NCI-H526 treated with DMSO at 0.1 percent for 48 hours (cell line): Measurements from ENCODE around the gene KICS2.
"Not testable (repeated sequence)": the region's sequence is repeated elsewhere in the genome, so short reads cannot be mapped to it uniquely, and the experiment has no call there.

ENCODE experiments used
- DNase-seq: peaks from one replicate; lab custom pipeline; 2025; lab: John Stamatoyannopoulos, UW

KICS2 gene

DNA sequence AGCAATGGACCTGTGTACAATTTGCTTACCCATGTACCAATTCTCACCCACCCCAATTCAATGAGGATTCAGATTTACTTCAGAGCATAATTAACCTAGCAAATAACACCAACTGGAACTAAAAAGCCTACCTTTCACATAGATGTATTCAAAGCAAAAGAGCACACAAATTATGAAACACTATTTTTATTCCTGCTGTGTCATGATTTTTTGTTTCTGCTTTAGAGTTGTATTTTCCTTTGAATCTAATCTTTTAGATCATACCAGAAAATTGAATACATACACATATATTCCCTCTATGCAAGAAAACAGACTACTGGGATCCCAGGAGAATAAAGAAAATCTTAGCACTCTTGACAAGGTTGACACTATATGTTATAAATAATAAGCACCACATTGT is 5.9 kb downstream of the KICS2 start:
- no peak for DNase-seq

DNA sequence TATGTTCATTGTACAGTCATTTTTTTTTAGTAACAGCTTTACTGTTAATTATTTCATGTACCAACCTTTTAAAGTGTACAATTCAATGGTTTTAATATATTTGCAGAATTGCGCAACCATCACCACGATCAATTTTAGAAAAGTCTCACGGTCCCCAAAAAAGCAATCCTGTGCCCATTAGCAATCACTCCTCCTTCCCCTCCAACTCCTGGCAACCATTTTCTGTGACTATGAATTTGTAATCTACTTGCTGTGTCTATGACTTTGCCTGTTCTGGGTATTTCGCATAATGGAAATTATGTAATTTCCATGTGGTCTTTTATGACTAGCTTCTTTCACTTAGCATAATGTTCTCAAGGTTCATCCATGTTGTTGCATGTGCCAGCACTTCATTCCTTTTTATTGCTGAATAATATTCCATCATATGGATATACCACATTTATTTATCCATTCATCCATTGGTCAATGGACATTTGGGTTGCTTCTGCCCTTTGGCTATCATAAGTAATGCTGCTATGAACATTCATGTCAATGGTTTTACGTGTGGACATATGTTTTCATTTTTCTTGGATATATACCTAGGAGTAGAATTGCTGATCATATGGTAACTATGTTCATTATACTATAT is 9.9 kb downstream of the KICS2 start:
- DNase-seq: no peak

DNA sequence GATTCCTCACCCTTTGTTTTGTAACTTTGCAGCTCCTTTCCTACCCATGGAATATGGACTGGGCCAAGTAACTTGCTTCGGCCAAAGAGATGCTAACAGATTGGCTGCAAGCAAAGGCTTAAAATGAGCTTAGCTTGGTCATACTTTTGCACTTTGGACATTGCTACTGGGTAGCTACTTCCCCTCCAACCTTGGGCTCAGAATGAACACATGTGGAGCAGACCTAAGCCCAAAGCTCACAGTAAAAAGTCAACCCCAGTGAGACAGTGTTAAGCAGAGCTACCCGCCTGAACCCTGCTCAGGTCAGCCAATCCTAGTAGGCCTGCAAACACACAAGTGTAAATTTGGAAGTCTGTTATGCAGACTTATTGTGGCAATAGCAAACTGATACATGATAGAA is 14.6 kb downstream of the KICS2 start:
- DNase-seq: no peak

DNA sequence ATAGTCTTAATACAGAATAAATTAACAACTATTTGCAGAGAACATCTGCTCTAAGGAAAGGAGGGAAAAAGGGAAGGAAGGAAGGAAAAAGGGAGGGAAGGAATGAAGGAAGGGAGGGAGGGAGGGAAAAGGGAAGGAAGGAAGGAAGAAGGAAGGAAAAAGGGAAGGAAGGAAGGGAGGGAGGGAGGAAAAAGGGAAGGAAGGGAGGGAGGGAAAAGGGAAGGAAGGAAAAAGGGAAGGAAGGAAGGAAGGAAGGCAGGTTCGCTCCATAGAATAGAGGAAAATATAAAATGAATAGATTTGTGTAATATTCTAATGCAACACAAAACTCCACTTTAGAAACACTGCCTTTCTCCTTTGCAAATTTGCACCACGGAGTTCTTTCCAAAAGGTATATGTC is 16.6 kb downstream of the KICS2 start:
- DNase-seq: no peak

DNA sequence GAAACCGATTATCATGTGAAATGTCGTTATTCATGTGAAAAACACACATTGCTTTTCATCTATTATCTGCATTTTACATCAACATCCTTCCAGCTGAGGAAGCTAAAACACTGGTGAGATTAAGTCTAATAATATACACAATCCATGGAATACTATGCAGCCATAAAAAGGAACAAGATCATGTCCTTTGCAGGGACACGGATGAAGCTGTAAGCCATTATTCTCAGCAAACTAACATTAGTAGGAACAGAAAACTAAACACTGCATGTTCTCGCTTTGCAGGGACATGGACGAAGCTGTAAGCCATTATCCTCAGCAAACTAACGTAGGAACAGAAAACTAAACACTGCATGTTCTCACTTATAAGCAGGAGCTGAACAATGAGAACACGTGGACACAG is 18.3 kb downstream of the KICS2 start:
- no peak for DNase-seq

DNA sequence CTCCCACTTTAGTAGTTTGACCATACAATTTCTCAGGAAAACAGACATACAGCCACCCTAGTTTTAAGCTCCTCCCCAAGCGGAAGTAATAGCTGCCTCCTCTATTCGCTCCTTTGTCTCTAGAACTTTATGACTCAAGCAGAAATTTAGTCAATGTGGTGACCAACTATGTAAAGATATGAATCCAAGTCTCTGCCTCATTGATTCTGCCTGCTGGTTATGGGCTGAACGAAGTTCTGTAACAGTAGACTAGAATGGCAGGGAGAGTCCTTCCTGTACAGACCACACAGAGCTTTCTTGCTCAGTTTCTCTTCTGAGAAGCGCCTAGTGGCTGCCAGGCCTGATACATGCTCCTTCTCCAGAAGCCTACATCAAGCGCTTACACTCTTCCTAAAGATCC is 19.1 kb downstream of the KICS2 start:
- no peak for DNase-seq

DNA sequence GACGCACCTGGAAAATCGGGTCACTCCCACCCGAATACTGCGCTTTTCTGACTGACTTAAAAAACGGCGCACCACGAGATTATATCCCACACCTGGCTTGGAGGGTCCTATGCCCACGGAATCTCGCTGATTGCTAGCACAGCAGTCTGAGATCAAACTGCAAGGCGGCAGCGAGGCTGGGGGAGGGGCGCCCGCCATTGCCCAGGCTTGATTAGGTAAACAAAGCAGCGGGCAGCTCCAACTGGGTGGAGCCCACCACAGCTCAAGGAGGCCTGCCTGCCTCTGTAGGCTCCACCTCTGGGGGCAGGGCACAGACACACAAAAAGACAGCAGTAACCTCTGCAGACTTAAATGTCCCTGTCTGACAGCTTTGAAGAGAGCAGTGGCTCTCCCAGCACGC is 26.3 kb downstream of the KICS2 start:
- not testable (repeated sequence) for DNase-seq

DNA sequence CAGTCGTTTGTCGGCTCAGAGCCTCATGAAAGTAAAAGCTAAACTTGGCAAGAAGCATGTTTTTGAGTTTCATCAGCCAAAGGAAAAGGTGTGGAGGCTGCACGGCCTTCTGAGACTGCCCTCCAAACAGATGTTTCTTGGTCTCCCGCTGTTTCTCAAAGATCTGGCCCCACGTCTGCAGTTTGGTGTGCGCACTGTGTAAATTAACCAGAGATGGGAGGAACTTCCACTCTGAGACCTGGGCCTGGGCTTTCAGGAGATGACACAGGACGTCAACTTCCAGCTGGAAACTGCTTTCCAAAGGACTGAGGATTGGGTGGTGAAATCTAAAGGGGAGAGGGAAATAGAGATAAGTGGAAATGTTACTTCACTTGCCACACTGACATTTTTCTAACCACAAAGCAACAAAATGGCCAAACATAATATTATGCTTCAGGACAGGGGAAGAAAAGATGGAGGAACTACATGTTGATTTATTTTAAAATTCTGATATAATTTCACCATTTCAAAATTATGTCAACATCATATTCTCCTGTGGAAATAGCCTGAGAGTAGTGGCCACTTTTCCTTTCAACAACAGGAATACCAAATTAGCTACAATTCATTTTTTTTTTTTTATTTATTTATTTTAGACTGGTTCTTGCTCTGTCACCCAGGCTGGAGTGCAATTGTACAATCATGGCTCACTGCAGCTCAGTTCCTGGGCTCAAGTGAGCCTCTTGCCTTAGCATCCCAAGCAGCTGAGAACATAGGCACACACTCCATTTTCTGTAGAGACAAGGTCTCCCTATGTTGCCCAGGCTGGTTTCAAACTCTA is 27.6 kb downstream of the KICS2 start:
- DNase-seq: no peak

DNA sequence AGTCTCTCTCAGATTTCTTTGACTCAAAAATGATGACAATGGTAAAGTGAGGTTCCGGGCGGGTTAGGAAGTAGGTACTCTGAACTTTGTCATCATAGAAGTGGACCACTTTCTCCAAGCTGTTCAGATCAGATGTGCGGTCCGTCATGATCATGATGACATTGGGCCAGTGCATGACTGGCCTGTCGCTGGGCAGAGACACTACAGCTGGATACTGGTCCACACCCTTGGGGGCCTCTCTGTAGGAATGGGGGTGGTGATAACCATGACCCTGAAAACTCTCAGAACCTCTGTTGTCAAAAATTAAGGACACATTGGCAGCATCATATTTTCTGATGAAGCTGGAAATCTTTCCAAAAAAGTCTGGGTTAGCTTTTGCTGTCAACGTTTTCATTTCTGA is 28.2 kb downstream of the KICS2 start:
- DNase-seq: no peak

DNA sequence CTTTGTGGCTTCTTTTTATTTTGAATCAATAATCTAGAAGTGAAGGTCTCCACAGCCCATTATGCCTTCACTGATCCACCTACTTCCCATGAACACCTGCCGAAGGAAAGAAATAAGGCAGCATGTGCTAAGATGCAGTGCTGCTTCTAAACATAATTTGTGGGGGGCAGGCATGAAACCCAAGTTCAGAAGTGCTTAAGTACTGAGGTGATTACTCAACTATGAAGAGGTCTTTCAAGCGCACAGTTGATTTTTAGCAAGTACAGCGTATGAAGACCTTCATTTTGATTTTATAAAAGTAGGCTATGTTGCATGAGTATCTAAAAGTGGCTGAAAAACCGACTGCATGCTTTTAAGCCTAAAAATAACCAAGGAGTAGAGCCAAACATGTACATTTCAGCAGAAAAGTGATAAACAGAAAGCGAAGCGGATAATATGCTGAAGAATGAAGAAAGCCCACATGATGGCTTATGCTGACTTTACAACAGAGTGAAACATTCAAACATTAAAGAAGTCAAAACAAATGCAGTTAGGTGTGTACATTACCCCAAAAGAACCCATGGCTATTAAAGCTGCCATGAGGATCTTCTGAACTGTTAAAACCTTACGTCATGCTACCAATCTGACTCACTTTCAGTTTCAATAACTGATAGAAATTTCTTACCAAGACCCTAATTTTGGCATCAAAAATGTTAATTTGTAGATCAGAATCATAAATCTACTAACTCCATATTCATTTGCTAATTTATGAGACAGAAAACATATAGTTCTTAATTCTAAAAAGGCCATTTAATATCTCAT is 29.3 kb downstream of the KICS2 start:
- DNase-seq: no peak

DNA sequence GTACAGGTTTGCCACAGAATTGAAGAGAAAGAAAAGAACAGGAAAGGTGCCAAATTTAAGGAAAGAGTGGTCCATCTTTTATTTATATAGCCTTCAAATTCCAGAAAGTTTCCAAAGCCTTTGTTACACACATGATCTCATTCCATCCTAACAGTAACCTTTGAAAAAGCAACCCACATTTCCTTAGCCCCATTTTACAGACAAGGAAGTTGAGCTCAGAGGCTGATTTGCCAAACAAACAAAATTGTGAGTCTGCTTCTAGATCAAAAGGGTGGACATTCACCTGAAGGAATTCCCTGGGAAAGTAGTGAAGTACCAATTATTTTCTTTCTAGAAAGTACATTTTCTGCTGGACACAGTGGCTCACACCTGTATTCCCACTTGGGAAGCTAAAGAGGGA is 32.0 kb downstream of the KICS2 start:
- DNase-seq: no peak

DNA sequence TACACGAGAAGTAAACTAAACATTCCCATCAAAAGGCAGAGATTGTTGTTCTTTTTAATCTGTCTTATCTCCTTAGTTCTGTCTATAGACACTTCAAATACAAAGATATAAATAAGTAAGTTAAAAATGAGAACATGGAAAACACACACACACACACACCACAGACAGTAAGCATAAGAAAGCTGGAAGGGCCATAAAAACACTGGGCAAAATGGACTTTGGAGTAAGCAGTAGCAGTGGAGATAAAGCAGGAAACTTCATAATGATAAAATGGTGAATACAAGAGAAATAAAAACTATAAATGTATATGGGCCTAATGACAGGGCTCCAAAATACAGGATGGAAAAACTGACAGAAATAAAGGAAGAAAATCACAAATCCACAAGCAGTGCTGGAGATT is 32.6 kb downstream of the KICS2 start:
- DNase-seq: no peak

DNA sequence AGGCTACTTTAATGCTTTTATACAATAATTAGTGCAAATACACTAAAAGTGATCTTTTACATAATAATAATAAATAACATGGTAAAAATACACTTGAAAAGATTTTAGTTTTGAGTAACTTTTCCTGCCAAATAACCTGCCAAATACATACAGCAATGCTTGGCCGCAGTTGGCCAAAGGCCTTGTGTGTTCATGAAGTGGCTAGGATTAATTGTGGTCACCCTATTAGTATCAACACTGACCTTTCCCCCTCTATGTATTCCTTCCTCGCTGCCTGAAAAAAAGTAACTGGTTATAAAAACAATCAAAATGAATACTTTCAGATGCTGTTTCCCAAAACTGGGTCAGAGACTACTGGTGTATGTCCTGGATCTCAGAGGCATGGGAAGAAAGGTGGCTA is 34.3 kb downstream of the KICS2 start:
- DNase-seq: no peak

DNA sequence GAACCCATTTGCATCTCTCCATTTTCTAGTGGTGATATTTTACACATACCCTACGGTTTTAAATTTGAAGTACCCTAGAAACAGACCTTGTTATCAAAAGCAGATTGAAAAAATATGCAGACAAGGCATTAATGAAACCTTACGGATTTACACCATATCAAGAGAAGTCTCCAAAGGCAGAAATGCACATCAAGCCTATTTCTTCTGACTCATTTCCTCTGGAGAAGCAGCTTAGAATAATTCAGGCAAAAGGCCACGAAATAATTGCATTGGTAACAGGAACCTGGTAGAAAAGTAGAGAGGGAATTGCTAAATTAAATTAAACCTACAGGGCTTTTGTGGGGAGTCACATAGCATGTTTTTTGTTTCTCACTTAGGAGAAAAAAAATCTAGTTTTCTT is 34.7 kb downstream of the KICS2 start:
- no peak for DNase-seq

DNA sequence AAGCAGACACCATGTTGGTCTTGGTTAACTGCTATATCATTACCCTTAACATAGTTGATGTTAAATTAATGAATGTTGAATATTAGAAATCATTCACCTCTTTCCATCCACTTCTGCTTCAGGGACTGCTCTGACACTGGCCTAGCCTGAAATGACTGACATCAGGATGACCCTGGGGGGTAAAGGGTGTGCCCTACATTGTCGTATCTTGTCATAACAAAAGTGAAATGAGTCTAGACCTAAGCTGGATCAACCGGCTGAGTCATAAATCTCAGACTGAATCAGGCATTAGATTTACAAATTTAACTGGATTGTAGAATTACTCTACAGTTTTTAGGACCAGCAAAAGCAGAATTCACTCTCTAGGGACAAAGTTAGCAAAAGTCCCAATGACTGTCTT is 35.3 kb downstream of the KICS2 start:
- no peak for DNase-seq

DNA sequence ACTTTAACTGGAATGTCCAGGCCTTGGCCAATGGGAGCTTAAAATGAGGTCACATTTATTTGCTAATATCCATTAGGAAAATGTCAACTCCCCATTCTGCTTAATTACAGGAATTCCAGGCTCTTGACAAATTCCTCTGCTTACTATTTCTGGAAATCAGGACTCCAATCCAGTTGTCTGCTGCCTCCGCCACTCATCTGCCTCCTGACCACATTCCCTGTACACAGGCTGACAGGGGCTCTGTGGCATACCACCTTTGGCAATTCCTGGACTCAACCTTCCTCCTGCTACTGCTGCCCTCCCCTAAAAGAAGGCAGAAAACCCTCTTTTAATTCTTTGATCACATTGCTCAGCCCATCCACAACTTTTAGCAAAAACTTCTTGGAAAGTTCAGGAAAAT is 37.9 kb downstream of the KICS2 start:
- DNase-seq: no peak

DNA sequence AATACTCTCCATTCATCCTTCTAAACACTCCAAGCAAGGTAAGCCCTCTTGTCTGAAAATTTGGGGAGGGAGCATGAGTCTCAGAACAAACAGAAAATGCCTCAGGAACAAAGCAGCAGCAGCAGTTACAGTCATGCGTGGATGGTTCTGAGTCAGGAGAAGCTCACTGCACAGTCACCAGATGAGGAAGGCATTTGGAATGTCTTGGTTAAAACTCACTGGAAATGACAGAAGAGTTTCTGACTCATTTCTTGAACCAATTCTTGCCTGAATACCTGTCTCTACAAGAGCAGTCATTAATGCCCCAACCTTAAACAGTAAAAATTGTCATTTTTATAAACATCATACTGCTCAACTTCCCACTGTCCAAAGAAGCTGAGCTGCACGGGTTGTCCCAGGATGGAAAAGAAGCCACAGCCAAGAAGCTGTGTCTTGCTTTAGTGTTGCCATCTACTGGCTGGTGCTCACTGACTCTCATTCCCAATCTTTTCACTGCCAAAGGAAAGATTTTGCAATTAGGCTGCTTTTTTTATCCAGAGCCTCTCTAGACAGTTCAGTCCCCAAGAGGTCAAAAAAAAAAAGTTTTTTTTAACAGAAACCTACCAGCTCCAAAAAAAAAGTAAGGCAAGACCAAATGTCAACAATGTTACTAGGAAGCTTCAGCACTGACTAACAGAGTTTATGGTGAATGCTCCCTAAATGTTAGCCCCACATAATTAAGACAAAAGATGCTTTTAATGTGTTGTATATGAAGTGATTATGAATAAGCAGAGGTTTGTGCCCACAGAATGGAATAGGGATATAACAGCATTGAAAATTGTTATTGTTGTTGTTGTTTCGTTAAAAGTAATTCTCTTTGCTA is 40.4 kb downstream of the KICS2 start:
- DNase-seq: peak; percentile 15

DNA sequence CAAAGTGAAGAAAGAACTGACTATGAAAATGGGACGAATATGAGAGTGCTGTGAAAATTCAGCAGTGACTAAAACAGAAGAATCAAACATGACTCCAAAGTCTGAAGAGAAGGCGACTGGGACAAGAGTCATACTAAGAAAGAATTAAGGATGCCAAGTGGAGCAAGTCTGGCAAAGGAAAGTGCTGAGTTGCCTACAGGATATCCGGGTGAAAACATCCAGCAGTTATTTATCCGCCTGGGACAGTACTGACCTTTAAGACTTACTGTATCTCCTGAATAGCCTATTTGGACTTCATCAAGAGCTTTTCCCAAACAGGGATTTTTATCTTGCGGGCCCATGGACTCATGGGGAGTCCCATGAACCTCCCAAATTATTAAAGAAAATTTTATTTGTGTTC is 41.1 kb downstream of the KICS2 start:
- DNase-seq: no peak

DNA sequence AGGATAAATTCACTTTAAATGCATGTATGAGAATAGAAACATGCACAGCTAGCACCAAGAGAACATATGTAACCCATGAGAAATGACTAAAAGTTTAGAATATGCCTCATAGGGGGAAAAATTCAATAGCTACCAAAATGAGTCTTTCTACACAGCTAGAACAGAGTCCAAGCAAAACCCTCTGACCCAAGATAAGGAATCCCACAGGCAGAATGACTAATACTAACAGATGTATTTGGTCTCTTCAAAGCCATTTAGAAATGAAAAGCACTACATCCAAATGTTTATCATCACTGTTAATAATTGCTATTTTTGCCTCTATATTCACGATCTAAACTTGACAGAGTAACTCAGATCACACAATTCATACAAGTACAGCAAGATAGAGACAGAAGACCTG is 44.0 kb downstream of the KICS2 start:
- no peak for DNase-seq

DNA sequence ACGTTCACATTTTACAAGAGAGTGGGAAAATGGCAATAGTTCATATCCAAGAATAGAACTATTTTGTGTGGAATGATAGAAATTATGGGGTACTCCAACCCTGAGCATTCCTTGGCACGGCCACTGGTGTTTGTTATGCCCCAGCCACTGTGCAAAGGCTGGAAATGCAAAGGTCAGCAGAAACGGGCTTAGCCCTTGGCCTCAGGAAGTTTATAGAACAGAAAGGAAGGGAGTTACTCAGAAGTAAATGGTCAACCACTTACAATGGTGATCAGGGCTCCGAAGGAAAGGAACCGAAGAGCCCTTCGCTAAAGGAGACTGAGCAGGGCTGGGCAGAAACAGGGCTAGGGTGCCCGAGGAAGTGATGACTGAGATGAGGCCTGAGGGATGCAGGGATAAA is 45.1 kb downstream of the KICS2 start:
- no peak for DNase-seq

DNA sequence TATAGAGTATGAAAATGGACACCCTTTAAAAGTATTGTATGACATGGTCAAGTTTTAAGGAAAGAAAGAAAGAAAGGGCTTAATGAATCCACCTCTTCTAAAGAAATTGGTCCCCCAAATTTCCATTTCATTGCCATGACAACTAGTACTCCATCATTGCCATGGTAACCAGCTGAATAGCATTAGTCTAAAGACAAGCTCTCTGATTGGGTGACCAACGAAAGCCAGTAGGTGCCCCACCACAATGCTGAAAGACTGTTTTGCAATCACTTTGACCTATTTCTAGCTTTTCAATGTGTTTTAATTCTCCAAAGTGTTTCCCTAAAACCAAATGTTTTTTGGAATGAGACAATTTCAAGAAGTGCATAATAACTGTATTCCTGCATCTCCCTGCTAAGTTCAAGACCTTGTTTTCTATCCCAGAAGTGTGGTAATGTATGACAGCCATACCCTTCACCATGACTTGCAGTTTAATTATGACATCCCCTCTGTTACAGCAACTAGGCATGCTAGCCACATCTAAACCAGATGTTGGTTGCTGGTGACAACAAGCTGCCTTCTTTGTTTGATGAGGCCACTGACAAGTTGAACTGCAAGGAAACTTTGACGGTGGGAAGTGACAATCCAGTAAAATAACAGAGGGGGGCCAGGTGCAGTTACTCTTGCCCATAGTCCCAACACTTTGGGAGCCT is 46.7 kb downstream of the KICS2 start:
- DNase-seq: no peak

DNA sequence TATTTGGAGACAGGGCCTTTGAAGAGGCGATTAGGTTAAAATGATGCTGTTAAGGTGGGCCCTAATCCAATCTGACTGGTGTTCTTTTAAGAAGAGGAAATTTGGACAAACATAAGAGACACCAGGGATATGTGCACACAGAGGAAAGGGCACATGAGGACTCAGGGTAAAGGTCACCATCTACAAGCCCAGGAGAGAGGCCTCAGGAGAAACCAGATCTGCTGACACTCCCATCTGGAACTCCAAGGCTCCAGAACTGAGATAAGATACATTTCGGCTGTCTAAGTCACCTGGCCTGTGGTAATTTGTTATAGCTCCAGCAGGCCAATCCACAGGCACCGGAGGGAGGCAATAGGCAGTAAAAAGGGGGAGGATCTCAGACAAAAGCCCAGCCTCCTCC is 48.6 kb downstream of the KICS2 start:
- no peak for DNase-seq
